Smooth muscle cell (in vitro differentiated cells): ENCODE data around the gene TAF1B. TPM values are rescaled to one million over a fixed set of nuclear protein-coding genes. Genes with fewer than 3 reads are reported as not detected.

Experiments
- DNase-seq: peaks from one replicate; lab custom pipeline; 2025; ENCODE audit not compliant: unreplicated experiment; lab: John Stamatoyannopoulos, UW
- H2AFZ ChIP-seq: fragments of 200-600 bp; sonication (generic); 2 replicates; pipeline ENCODE4 v1.6.0; 2016; ENCODE audit warnings: antibody characterized with exemption, low read depth, mild to moderate bottlenecking
- H3F3A ChIP-seq: fragments of 200-600 bp; sonication (generic); 2 replicates; pipeline ENCODE4 v1.6.0; 2017; ENCODE audit warnings: antibody characterized with exemption, low read depth
- H3K27ac ChIP-seq: fragments of 200-600 bp; sonication (generic); 2 replicates; pipeline ENCODE4 v1.5.1; 2016; ENCODE audit warnings: low read depth, mild to moderate bottlenecking
- H3K27me3 ChIP-seq: fragments of 200-600 bp; sonication (generic); 2 replicates; pipeline ENCODE4 v1.6.1; 2016; ENCODE audit warnings: low read depth, mild to moderate bottlenecking
- H3K36me3 ChIP-seq: fragments of 200-600 bp; sonication (generic); 2 replicates; pipeline ENCODE4 v1.5.1; 2016; ENCODE audit warnings: low read depth
- H3K4me1 ChIP-seq: fragments of 200-600 bp; sonication (generic); 2 replicates; pipeline ENCODE4 v1.5.1; 2016; ENCODE audit warnings: low read depth
- H3K4me2 ChIP-seq: fragments of 200-600 bp; sonication (generic); 2 replicates; pipeline ENCODE4 v1.6.0; 2016; ENCODE audit warnings: mild to moderate bottlenecking
- H3K4me3 ChIP-seq: fragments of 200-600 bp; sonication (generic); 2 replicates; pipeline ENCODE4 v1.5.1; 2016; ENCODE audit warnings: mild to moderate bottlenecking
- H3K79me2 ChIP-seq: fragments of 200-600 bp; sonication (generic); 2 replicates; pipeline ENCODE4 v1.6.0; 2016; ENCODE audit warnings: low read depth, mild to moderate bottlenecking
- H3K9ac ChIP-seq: fragments of 200-600 bp; sonication (generic); 2 replicates; pipeline ENCODE4 v1.6.0; 2016; ENCODE audit warnings: low read depth
- H3K9me3 ChIP-seq: fragments of 200-600 bp; sonication (generic); replicated peaks from 2 replicates; pipeline ENCODE4 v1.5.1; 2016; ENCODE audit warnings: low read depth
- H4K20me1 ChIP-seq: fragments of 200-600 bp; sonication (generic); 2 replicates; pipeline ENCODE4 v1.6.0; 2016; ENCODE audit warnings: low read depth
- CTCF ChIP-seq: fragments of 200-600 bp; sonication (generic); IDR thresholded peaks from 2 replicates; pipeline ENCODE4 v1.5.1; 2017; ENCODE audit warnings: borderline replicate concordance, mild to moderate bottlenecking, antibody characterized with exemption; ENCODE audit not compliant: insufficient read depth, poor library complexity, severe bottlenecking
- WGBS: methylation state at CpG from one replicate; pipeline ENCODE4 v1.1.7; 2016; ENCODE audit warnings: low lambda C conversion rate; 5-methylcytosine and 5-hydroxymethylcytosine counted together
- polyA plus RNA-seq: library from polyadenylated mRNA; unstranded; fragments of >200 nt; fragmentation: Nextera tagmentation; extraction: Ambion mirVana; gene quantifications from 2 replicates; pipeline ENCODE4 v1.2.1, GENCODE V29; 2016
- total RNA-seq: library from RNA; depleted of rRNA; stranded (reverse); fragments of >200 nt; gene quantifications from 2 replicates; pipeline ENCODE4 v1.2.3, GENCODE V29; 2014

The TAF1B gene
- total and polyA plus RNA-seq, 2 experiments from 2014 or later, result 4.5 to 11.2 TPM

GRCh38 chr2:9964334-9964980 lies 121.2 kb downstream of the TAF1B start:
- no peak for TF ChIP-seq CTCF
- Histone ChIP-seq H3K4me3 (no peak overlapping the region), H3K36me3 (no peaks in the 10 kb centered on the region), H3K79me2 (no peaks in the 10 kb centered on the region), H2AFZ (no peak overlapping the region), H4K20me1 (no peaks in the 10 kb centered on the region), H3K27ac (no peak overlapping the region), H3K9ac (no peak overlapping the region), H3K27me3 (no peaks in the 10 kb centered on the region), H3K4me2 (no peak overlapping the region), H3K9me3 (no peaks in the 10 kb centered on the region), H3K4me1 (peaks cover 5% of the 10 kb centered on the region), H3F3A (no peaks in the 10 kb centered on the region)
- 94% methylated on average over 7 of the region's 7 CpGs for WGBS
- no peak for DNase-seq

DNA sequence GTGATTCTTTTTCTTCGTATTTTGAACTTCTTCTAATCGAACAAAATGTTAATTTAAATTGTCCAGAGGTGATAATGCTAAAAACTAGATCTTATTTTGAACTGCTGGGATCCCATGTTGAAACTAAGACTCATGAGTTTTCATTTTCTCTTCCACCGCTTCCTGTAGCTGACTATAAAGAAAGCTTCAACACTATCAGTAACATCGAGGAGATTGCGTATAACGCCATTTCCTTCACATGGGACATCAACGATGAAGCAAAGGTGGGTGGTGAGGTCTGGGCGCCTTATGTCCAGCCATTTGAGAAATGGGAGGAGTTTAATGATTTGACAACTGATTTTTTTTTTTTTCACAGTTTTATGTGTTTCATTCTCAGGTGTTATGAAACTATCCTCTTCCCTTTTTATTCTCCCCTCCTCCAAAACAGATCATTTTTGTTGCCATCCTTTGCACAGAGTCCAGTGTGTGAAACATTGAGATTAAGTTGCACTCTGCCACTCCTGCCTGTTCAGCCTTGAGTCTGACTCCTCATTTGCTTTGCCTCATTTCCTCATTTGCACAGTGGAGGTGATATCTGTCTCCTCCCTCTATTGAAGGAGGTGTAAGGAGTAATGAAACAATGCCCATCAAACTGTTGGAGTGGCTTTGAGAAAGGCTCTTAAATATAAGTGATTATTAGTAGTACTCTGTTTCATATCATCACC lies 122.0 kb downstream of the TAF1B start:
- no peaks in the 10 kb centered on the region for H3K36me3 ChIP-seq
- TF ChIP-seq CTCF, result no peak
- WGBS, result 96% methylated on average over 8 of the region's 8 CpGs

DNA sequence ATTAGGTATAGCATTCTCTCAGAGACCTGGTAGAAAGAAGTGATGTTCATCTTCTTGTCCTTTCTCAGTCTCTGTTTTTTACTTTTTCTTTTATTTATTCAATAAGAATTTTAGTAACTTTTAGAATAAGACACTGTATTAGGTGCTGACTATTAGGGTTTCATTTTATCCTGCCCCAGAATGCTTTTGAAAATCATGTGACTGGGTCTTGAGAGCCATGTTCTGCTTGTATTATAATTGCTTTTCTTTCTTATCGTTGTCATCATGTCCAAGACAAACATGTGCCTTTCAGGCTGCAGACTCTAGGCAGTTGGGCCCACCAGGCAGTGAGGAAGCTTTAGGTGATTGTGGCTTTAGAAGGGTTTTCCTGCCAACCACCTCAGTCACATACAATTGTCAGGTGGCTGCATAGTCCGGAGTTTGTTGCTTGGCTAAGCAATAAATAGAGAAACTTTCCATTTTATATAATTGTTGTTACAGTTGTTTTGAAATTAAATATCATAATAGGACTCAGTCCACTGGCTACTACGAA lies 123.3 kb downstream of the TAF1B start:
- peaks cover 3% of the 10 kb centered on the region for H3F3A ChIP-seq
- no peaks in the 10 kb centered on the region for H3K9me3 ChIP-seq
- no peaks in the 10 kb centered on the region for H3K36me3 ChIP-seq
- H2AFZ ChIP-seq, result no peak overlapping the region
- H3K4me3 ChIP-seq, result no peak overlapping the region
- H3K79me2 ChIP-seq, result no peaks in the 10 kb centered on the region
- H3K27ac ChIP-seq, result no peak overlapping the region
- no peak for DNase-seq
- H3K4me1 ChIP-seq, result peaks cover 21% of the 10 kb centered on the region
- H4K20me1 ChIP-seq, result no peaks in the 10 kb centered on the region
- H3K9ac ChIP-seq, result no peak overlapping the region
- TF ChIP-seq CTCF, result no peak
- H3K4me2 ChIP-seq, result no peak overlapping the region
- H3K27me3 ChIP-seq, result no peaks in the 10 kb centered on the region
- 95% methylated on average over 3 of the region's 3 CpGs for WGBS

More for the DNA sequence above, 122.0 kb downstream of the TAF1B start:
- Histone ChIP-seq H3K9me3 (no peaks in the 10 kb centered on the region), H3K9ac (no peak overlapping the region), H3K4me1 (peaks cover 8% of the 10 kb centered on the region), H3K27ac (no peak overlapping the region), H3K79me2 (no peaks in the 10 kb centered on the region), H4K20me1 (no peaks in the 10 kb centered on the region), H3K4me3 (no peak overlapping the region), H3K27me3 (no peaks in the 10 kb centered on the region), H2AFZ (no peak overlapping the region), H3F3A (no peaks in the 10 kb centered on the region), H3K4me2 (no peak overlapping the region)
- no peak for DNase-seq
